Measurements from ENCODE around the gene RPL13A.
"Not testable (repeated sequence)": the region's sequence is repeated elsewhere in the genome, so short reads cannot be mapped to it uniquely, and the experiment has no call there.

RPL13A gene

DNA sequence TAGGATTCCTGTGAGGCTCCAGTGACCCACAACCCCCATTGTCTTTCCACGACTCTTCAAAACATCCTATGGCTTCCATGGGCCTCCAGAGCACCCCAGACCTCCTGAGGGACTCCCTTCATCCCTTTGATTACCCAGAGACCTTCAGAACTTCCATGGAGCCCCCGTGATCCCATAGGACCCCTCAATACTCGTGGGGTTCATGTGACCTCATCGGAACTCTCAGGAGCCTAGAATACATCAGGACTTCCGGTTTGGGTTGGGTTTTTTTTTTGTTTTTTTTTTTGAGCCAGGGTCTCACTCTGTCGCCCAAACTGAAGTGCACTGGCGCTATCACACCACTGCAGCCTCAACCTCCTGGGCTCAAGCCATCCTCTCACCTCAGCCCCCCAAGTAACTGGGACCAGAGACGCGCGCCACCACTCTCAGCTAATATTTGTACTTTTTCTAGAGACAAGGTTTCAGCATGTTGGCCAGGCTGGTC lies 33.6 kb upstream of the RPL13A start:
- Histone ChIP-seq H3K4me1 (ENCODE audit: control insufficient read depth in 5 of 5, insufficient read depth in 5 of 5, low read length in 5 of 5) (peaks cover 7 to 59% (median 51%) of the 10 kb centered on the region in 5 donors), H3K27ac (ENCODE audit: low read depth, low read length) (peak overlapping the region; percentile 92), H3K9ac (ENCODE audit: low read length in 5 of 5) (peak overlapping the region; percentile 86 to 96 (median 90)), H3K9me3 (ENCODE audit: control insufficient read depth in 5 of 5, low read length in 5 of 5) (no peaks in the 10 kb centered on the region), H3K36me3 (ENCODE audit: control insufficient read depth in 5 of 5, insufficient read depth in 5 of 5, low read length in 5 of 5) (peaks cover 0 to 8% (median 4%) of the 10 kb centered on the region in 5 donors), H3K27me3 (ENCODE audit: control insufficient read depth in 5 of 5, insufficient read depth in 4 of 5, low read length in 5 of 5) (no peaks in the 10 kb centered on the region), H3K4me3 (ENCODE audit: low read depth in 1 of 5, low read length in 5 of 5) (peak overlapping the region; percentile 76 to 93 (median 85))

GRCh38 chr19:49455773-49456172 lies 31.6 kb upstream of the RPL13A start:
- no peak overlapping the region for H3K4me3 ChIP-seq (ENCODE audit: low read depth in 1 of 5, low read length in 5 of 5)
- H3K9ac ChIP-seq (ENCODE audit: low read length in 5 of 5): peak overlapping the region in 2 of 5 donors; percentile 30 to 56
- H3K27me3 ChIP-seq (ENCODE audit: control insufficient read depth in 5 of 5, insufficient read depth in 4 of 5, low read length in 5 of 5): no peaks in the 10 kb centered on the region
- peaks cover 10 to 63% (median 47%) of the 10 kb centered on the region in 5 donors for H3K4me1 ChIP-seq (ENCODE audit: control insufficient read depth in 5 of 5, insufficient read depth in 5 of 5, low read length in 5 of 5)
- H3K9me3 ChIP-seq (ENCODE audit: control insufficient read depth in 5 of 5, low read length in 5 of 5): no peaks in the 10 kb centered on the region
- peak overlapping the region; percentile 89 for H3K27ac ChIP-seq (ENCODE audit: low read depth, low read length)
- peaks cover 0 to 12% (median 5%) of the 10 kb centered on the region in 5 donors for H3K36me3 ChIP-seq (ENCODE audit: control insufficient read depth in 5 of 5, insufficient read depth in 5 of 5, low read length in 5 of 5)

GRCh38 chr19:49456326-49456725 lies 31.1 kb upstream of the RPL13A start:
- H3K36me3 ChIP-seq (ENCODE audit: control insufficient read depth in 5 of 5, insufficient read depth in 5 of 5, low read length in 5 of 5): peaks cover 0 to 13% (median 5%) of the 10 kb centered on the region in 5 donors
- peak overlapping the region in 3 of 5 donors; percentile 30 to 89 (median 41) for H3K9ac ChIP-seq (ENCODE audit: low read length in 5 of 5)
- H3K27ac ChIP-seq (ENCODE audit: low read depth, low read length): peak overlapping the region; percentile 89
- no peaks in the 10 kb centered on the region for H3K27me3 ChIP-seq (ENCODE audit: control insufficient read depth in 5 of 5, insufficient read depth in 4 of 5, low read length in 5 of 5)
- H3K4me1 ChIP-seq (ENCODE audit: control insufficient read depth in 5 of 5, insufficient read depth in 5 of 5, low read length in 5 of 5): peaks cover 10 to 57% (median 43%) of the 10 kb centered on the region in 5 donors
- no peak overlapping the region for H3K4me3 ChIP-seq (ENCODE audit: low read depth in 1 of 5, low read length in 5 of 5)
- H3K9me3 ChIP-seq (ENCODE audit: control insufficient read depth in 5 of 5, low read length in 5 of 5): no peaks in the 10 kb centered on the region

DNA sequence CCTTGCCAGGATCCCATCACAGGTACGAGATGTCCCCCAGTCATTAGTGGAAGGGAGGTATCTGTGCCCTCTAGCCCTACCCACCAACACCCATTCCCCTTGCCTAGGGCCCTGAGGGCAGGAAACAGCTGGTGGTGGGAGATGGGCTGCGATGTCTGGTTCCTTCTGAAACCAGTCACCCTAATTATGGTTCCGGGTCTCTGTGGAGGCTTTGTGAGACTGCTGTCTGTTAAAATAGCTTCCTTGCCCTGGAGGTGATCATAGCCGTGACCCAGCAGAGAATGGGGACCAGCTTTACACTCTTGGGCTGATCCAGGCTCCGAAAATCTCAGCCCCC lies 28.9 kb upstream of the RPL13A start:
- no peak overlapping the region for H3K4me3 ChIP-seq (ENCODE audit: low read depth in 1 of 5, low read length in 5 of 5)
- peaks cover 0 to 23% (median 5%) of the 10 kb centered on the region in 5 donors for H3K36me3 ChIP-seq (ENCODE audit: control insufficient read depth in 5 of 5, insufficient read depth in 5 of 5, low read length in 5 of 5)
- no peaks in the 10 kb centered on the region for H3K27me3 ChIP-seq (ENCODE audit: control insufficient read depth in 5 of 5, insufficient read depth in 4 of 5, low read length in 5 of 5)
- H3K9ac ChIP-seq (ENCODE audit: low read length in 5 of 5): peak overlapping the region in 2 of 5 donors; percentile 9 to 71
- H3K9me3 ChIP-seq (ENCODE audit: control insufficient read depth in 5 of 5, low read length in 5 of 5): no peaks in the 10 kb centered on the region
- peak overlapping the region; percentile 89 for H3K27ac ChIP-seq (ENCODE audit: low read depth, low read length)
- H3K4me1 ChIP-seq (ENCODE audit: control insufficient read depth in 5 of 5, insufficient read depth in 5 of 5, low read length in 5 of 5): peaks cover 10 to 48% (median 41%) of the 10 kb centered on the region in 5 donors

- H3K9me3 ChIP-seq (ENCODE audit: control insufficient read depth in 5 of 5, low read length in 5 of 5): no peaks in the 10 kb centered on the region
- H3K27ac ChIP-seq (ENCODE audit: low read depth, low read length): no peak overlapping the region
- H3K36me3 ChIP-seq (ENCODE audit: control insufficient read depth in 5 of 5, insufficient read depth in 5 of 5, low read length in 5 of 5): peaks cover 0 to 31% (median 12%) of the 10 kb centered on the region in 5 donors
Observed at GRCh38 chr19:49459388-49459787, 28.0 kb upstream of the RPL13A start.

DNA sequence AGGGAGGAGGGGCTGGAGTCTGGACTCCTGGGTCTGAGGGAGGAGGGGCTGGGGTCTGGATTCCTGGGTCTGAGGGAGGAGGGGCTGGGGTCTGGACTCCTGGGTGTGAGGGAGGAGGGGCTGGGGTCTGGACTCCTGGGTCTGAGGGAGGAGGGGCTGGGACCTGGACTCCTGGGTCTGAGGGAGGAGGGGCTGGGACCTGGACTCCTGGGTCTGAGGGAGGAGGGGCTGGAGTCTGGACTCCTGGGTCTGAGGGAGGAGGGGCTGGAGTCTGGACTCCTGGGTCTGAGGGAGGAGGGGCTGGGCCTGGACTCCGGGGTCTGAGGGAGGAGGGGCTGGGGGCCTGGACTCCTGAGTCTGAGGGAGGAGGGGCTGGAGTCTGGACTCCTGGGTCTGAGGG lies 26.3 kb upstream of the RPL13A start:
- not testable (repeated sequence) for H3K4me3 ChIP-seq (ENCODE audit: low read depth in 1 of 5, low read length in 5 of 5); H3K9me3 ChIP-seq (ENCODE audit: control insufficient read depth in 5 of 5, low read length in 5 of 5); H3K27ac ChIP-seq (ENCODE audit: low read depth, low read length); H3K9ac ChIP-seq (ENCODE audit: low read length in 5 of 5); H3K27me3 ChIP-seq (ENCODE audit: control insufficient read depth in 5 of 5, insufficient read depth in 4 of 5, low read length in 5 of 5)
- Histone ChIP-seq H3K4me1 (ENCODE audit: control insufficient read depth in 5 of 5, insufficient read depth in 5 of 5, low read length in 5 of 5) (peaks cover 6 to 29% (median 24%) of the 10 kb centered on the region in 5 donors), H3K36me3 (ENCODE audit: control insufficient read depth in 5 of 5, insufficient read depth in 5 of 5, low read length in 5 of 5) (peaks cover 0 to 47% (median 24%) of the 10 kb centered on the region in 5 donors)

More at GRCh38 chr19:49459388-49459787, 28.0 kb upstream of the RPL13A start:
- Histone ChIP-seq H3K27me3 (ENCODE audit: control insufficient read depth in 5 of 5, insufficient read depth in 4 of 5, low read length in 5 of 5) (no peaks in the 10 kb centered on the region), H3K4me1 (ENCODE audit: control insufficient read depth in 5 of 5, insufficient read depth in 5 of 5, low read length in 5 of 5) (peaks cover 10 to 40% (median 33%) of the 10 kb centered on the region in 5 donors), H3K9ac (ENCODE audit: low read length in 5 of 5) (no peak overlapping the region), H3K4me3 (ENCODE audit: low read depth in 1 of 5, low read length in 5 of 5) (no peak overlapping the region)

DNA sequence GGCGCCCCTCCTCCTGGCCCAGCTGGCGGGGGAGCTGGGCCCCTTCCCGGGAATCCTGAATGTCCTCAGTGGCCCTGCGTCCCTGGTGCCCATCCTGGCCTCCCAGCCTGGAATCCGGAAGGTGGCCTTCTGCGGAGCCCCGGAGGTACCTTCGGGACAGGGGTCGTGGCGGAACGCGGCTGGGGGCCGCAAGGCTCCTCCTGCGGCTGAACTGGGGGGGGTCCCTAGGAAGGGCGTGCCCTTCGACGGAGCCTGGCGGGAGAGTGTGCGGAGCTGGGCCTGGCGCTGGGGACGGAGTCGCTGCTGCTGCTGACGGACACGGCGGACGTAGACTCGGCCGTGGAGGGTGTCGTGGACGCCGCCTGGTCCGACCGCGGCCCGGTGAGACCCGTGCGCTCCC lies 25.8 kb upstream of the RPL13A start:
- Histone ChIP-seq H3K36me3 (ENCODE audit: control insufficient read depth in 5 of 5, insufficient read depth in 5 of 5, low read length in 5 of 5) (peaks cover 0 to 50% (median 26%) of the 10 kb centered on the region in 5 donors), H3K27ac (ENCODE audit: low read depth, low read length) (no peak overlapping the region), H3K9ac (ENCODE audit: low read length in 5 of 5) (no peak overlapping the region), H3K4me1 (ENCODE audit: control insufficient read depth in 5 of 5, insufficient read depth in 5 of 5, low read length in 5 of 5) (peaks cover 4 to 24% (median 19%) of the 10 kb centered on the region in 5 donors), H3K9me3 (ENCODE audit: control insufficient read depth in 5 of 5, low read length in 5 of 5) (no peaks in the 10 kb centered on the region), H3K27me3 (ENCODE audit: control insufficient read depth in 5 of 5, insufficient read depth in 4 of 5, low read length in 5 of 5) (no peaks in the 10 kb centered on the region), H3K4me3 (ENCODE audit: low read depth in 1 of 5, low read length in 5 of 5) (no peak overlapping the region)

GRCh38 chr19:49462492-49462891 lies 24.9 kb upstream of the RPL13A start:
- H3K36me3 ChIP-seq (ENCODE audit: control insufficient read depth in 5 of 5, insufficient read depth in 5 of 5, low read length in 5 of 5): peaks cover 0 to 55% (median 31%) of the 10 kb centered on the region in 5 donors
- H3K4me3 ChIP-seq (ENCODE audit: low read depth in 1 of 5, low read length in 5 of 5): no peak overlapping the region
- no peak overlapping the region for H3K27ac ChIP-seq (ENCODE audit: low read depth, low read length)
- no peaks in the 10 kb centered on the region for H3K27me3 ChIP-seq (ENCODE audit: control insufficient read depth in 5 of 5, insufficient read depth in 4 of 5, low read length in 5 of 5)
- no peaks in the 10 kb centered on the region for H3K9me3 ChIP-seq (ENCODE audit: control insufficient read depth in 5 of 5, low read length in 5 of 5)
- no peak overlapping the region for H3K9ac ChIP-seq (ENCODE audit: low read length in 5 of 5)
- H3K4me1 ChIP-seq (ENCODE audit: control insufficient read depth in 5 of 5, insufficient read depth in 5 of 5, low read length in 5 of 5): peaks cover 4 to 21% (median 13%) of the 10 kb centered on the region in 5 donors

DNA sequence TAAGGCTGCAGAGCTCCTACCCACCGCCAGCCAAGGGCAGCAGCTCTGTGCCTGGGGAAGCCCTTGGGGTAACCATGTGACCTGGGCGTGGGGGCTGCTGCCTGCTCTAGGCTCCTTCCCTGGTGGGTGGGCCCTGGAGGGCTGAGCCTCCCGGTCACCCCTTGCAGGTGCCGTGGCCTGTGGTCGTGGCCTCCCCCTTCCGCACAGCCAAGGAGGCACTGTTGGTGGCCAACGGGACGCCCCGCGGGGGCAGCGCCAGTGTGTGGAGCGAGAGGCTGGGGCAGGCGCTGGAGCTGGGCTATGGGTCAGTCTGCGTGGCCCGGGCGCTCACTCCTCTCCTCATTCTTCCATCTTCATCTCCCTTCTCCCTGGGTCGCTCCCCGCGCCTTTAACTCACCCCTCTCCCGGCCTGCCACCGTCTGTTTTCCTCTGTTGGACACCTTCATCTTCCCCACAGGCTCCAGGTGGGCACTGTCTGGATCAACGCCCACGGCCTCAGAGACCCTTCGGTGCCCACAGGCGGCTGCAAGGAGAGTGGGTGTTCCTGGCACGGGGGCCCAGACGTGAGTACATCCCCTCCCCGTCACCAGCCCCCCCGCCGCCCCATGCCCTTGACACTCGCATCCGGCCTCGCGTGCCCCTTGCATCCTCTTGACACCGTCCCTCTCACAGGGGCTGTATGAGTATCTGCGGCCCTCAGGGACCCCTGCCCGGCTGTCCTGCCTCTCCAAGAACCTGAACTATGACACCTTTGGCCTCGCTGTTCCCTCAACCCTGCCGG lies 23.3 kb upstream of the RPL13A start:
- Histone ChIP-seq H3K9me3 (ENCODE audit: control insufficient read depth in 5 of 5, low read length in 5 of 5) (no peaks in the 10 kb centered on the region), H3K4me1 (ENCODE audit: control insufficient read depth in 5 of 5, insufficient read depth in 5 of 5, low read length in 5 of 5) (peaks cover 0 to 15% (median 7%) of the 10 kb centered on the region in 5 donors), H3K9ac (ENCODE audit: low read length in 5 of 5) (no peak overlapping the region), H3K4me3 (ENCODE audit: low read depth in 1 of 5, low read length in 5 of 5) (no peak overlapping the region), H3K27me3 (ENCODE audit: control insufficient read depth in 5 of 5, insufficient read depth in 4 of 5, low read length in 5 of 5) (no peaks in the 10 kb centered on the region), H3K27ac (ENCODE audit: low read depth, low read length) (no peak overlapping the region), H3K36me3 (ENCODE audit: control insufficient read depth in 5 of 5, insufficient read depth in 5 of 5, low read length in 5 of 5) (peaks cover 0 to 59% (median 31%) of the 10 kb centered on the region in 5 donors)

GRCh38 chr19:49465371-49465770 lies 22.0 kb upstream of the RPL13A start:
- H3K36me3 ChIP-seq (ENCODE audit: control insufficient read depth in 5 of 5, insufficient read depth in 5 of 5, low read length in 5 of 5): peaks cover 0 to 50% (median 28%) of the 10 kb centered on the region in 5 donors
- no peaks in the 10 kb centered on the region for H3K9me3 ChIP-seq (ENCODE audit: control insufficient read depth in 5 of 5, low read length in 5 of 5)
- no peak overlapping the region for H3K9ac ChIP-seq (ENCODE audit: low read length in 5 of 5)
- no peak overlapping the region for H3K27ac ChIP-seq (ENCODE audit: low read depth, low read length)
- H3K4me1 ChIP-seq (ENCODE audit: control insufficient read depth in 5 of 5, insufficient read depth in 5 of 5, low read length in 5 of 5): peaks cover 0 to 23% (median 15%) of the 10 kb centered on the region in 5 donors
- no peak overlapping the region for H3K4me3 ChIP-seq (ENCODE audit: low read depth in 1 of 5, low read length in 5 of 5)
- H3K27me3 ChIP-seq (ENCODE audit: control insufficient read depth in 5 of 5, insufficient read depth in 4 of 5, low read length in 5 of 5): no peaks in the 10 kb centered on the region

Data from subcutaneous abdominal adipose tissue (tissue), 5 donors.